Occipital lobe (tissue), 2 donors: Measurements from ENCODE around the gene ZBTB45. TPM values are rescaled to one million over a fixed set of nuclear protein-coding genes. Genes with fewer than 3 reads are reported as not detected.
"Not testable (repeated sequence)": the region's sequence is repeated elsewhere in the genome, so short reads cannot be mapped to it uniquely, and the experiment has no call there.

Source experiments
- DNase-seq: peaks from one replicate; lab custom pipeline; 2025; lab: John Stamatoyannopoulos, UW
- total RNA-seq: library from RNA; depleted of rRNA; stranded (reverse); fragments of >200 nt; gene quantifications from one replicate; pipeline ENCODE4 v1.2.3, GENCODE V29; 2014

ZBTB45 gene
- total RNA-seq, 1 donor from 2014 or later, result 5.0 TPM

GRCh38 chr19:58510084-58510862 lies 9.3 kb downstream of the ZBTB45 start:
- no peak for DNase-seq

GRCh38 chr19:58509731-58510083 lies 9.9 kb downstream of the ZBTB45 start:
- DNase-seq, result no peak

GRCh38 chr19:58507602-58508223 lies 11.9 kb downstream of the ZBTB45 start:
- not testable (repeated sequence) for DNase-seq

- DNase-seq, result no peak
Observed at GRCh38 chr19:58500242-58500641, 19.4 kb downstream of the ZBTB45 start.

GRCh38 chr19:58499021-58499927 lies 20.3 kb downstream of the ZBTB45 start:
- DNase-seq, result peak; percentile 99

GRCh38 chr19:58498316-58499020 lies 21.1 kb downstream of the ZBTB45 start:
- no peak for DNase-seq

GRCh38 chr19:58497634-58498170 lies 21.9 kb downstream of the ZBTB45 start:
- DNase-seq, result no peak

- no peak for DNase-seq
Observed at GRCh38 chr19:58492265-58492664, 27.3 kb downstream of the ZBTB45 start.

GRCh38 chr19:58491393-58491792 lies 28.2 kb downstream of the ZBTB45 start:
- no peak for DNase-seq

- DNase-seq, result not testable (repeated sequence)
Observed at GRCh38 chr19:58484349-58484748, 35.3 kb downstream of the ZBTB45 start.

GRCh38 chr19:58483776-58484175 lies 35.8 kb downstream of the ZBTB45 start:
- no peak for DNase-seq

GRCh38 chr19:58482372-58482771 lies 37.2 kb downstream of the ZBTB45 start:
- no peak for DNase-seq

GRCh38 chr19:58480831-58481230 lies 38.8 kb downstream of the ZBTB45 start:
- no peak for DNase-seq

GRCh38 chr19:58480481-58480830 lies 39.2 kb downstream of the ZBTB45 start:
- no peak for DNase-seq

GRCh38 chr19:58479736-58480480 lies 39.7 kb downstream of the ZBTB45 start:
- DNase-seq, result no peak

GRCh38 chr19:58479303-58479702 lies 40.3 kb downstream of the ZBTB45 start:
- no peak for DNase-seq

GRCh38 chr19:58477871-58478270 lies 41.7 kb downstream of the ZBTB45 start:
- no peak for DNase-seq

- no peak for DNase-seq
Observed at GRCh38 chr19:58477130-58477529, 42.5 kb downstream of the ZBTB45 start.

GRCh38 chr19:58476498-58477015 lies 43.1 kb downstream of the ZBTB45 start:
- no peak for DNase-seq
